Activated effector memory CD4-positive, alpha-beta T cell treated with Interleukin-2 at 50 U/mL for 16 hours (primary cell): ENCODE measurements around the gene SLC31A1.

ENCODE experiments used
- DNase-seq: peaks from one replicate; pipeline ENCODE4 v3.0.0-alpha.2; 2020

SLC31A1 gene

GRCh38 chr9:113309204-113309813 is 88.0 kb downstream of the SLC31A1 start:
- DNase-seq: no peak

- DNase-seq: no peak
These were observed 89.2 kb downstream of the SLC31A1 start for GRCh38 chr9:113310538-113310937.

GRCh38 chr9:113311961-113312360 is 90.6 kb downstream of the SLC31A1 start:
- DNase-seq: no peak

- DNase-seq: no peak
These were observed 91.9 kb downstream of the SLC31A1 start for GRCh38 chr9:113313261-113313660.
